ENCODE measurements around the gene IQCN. TPM values are rescaled to one million over a fixed set of nuclear protein-coding genes. Genes with fewer than 3 reads are reported as not detected.
A peak's percentile ranks its signal among the peaks of the same experiment; 100 is the strongest.

Gene IQCN
- polyA plus RNA-seq, 1 donor (not counting 4 experiments of a cell fraction or from before 2014, with no cell fraction given) = not detected

DNA sequence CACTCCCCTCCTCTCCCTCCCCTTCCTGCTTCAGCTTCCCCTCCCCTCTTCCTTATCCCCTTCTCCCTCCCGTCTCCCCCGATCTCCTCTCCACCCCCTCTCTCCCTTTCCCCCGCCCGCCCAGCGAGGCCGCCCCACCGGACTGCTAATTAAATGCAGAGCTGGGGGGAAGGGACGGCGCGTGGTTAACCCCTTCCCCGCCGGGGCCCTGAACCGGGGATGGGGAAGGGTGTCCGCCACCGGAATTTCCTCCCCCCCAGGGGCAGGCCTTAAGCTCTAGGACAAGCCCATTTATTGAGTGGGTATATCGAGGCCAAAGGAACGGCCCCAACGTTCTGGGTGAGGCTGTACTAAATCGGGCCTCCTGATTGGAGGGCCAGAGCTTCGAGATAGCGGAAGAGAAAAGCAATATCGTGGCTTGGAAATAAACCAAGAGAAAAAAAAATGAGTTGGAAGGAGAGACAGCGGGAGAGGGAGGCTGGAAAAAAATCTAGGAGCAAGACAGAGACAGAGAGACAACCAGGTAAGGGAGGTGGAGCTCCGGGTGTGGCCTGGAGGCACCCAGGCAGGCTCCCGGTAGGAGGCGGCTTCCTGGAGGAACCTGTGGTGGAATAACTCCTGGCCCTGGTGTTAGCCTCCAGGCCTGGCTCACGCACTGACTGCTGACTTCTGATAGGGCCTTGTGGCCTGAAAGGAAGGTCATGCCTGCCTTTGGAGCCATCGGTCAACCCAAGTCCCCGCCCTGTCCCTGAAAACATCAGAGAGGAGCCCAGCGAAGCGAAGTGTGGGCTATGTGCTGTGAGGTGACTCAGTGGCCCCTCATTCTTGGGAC is 18.8 kb upstream of the IQCN start:
- no peak overlapping the region for H3K27ac ChIP-seq (ENCODE audit: control insufficient read depth, insufficient read depth, low read length)
- peak overlapping the region; percentile 38 to 60 (median 51) for H3K4me3 ChIP-seq (ENCODE audit: control insufficient read depth in 2 of 3, extremely low read depth in 1 of 3, insufficient read depth in 2 of 3, low read depth in 1 of 3, low read length in 3 of 3)
- no peak overlapping the region for H3K9ac ChIP-seq (ENCODE audit: control insufficient read depth, extremely low read depth, insufficient read depth, low read length)
- dilution Hi-C loops (cut with MboI; ENCODE audit: extremely low pct_ligation_motif_present, low sequenced_read_pairs) = no loop called here
- no peaks in the 10 kb centered on the region for H3K9me3 ChIP-seq (ENCODE audit: control insufficient read depth, low read depth, low read length)
- H3K4me2 ChIP-seq (ENCODE audit: control insufficient read depth, extremely low read depth, insufficient read depth, low read depth, low read length) = peak overlapping the region; percentile 74
- peaks cover 16% of the 10 kb centered on the region for H3K4me1 ChIP-seq (ENCODE audit: control insufficient read depth, extremely low read depth, insufficient read depth, low read length)
- no peaks in the 10 kb centered on the region for H4K20me1 ChIP-seq (ENCODE audit: control insufficient read depth, extremely low read depth, insufficient read depth, low read length)
- FAIRE-seq = no peak
- H3K79me2 ChIP-seq (ENCODE audit: control insufficient read depth, insufficient read depth, low read length) = no peaks in the 10 kb centered on the region
- H3K9me1 ChIP-seq (ENCODE audit: control insufficient read depth, extremely low read depth, insufficient read depth, low read length) = no peaks in the 10 kb centered on the region
- H3K27me3 ChIP-seq (ENCODE audit: control insufficient read depth, extremely low read depth, insufficient read depth, low read length) = no peaks in the 10 kb centered on the region
- no peaks in the 10 kb centered on the region for H3K36me3 ChIP-seq (ENCODE audit: control insufficient read depth in 2 of 2, extremely low read depth in 1 of 2, insufficient read depth in 2 of 2, low read length in 2 of 2)
- TF ChIP-seq EZH2 (IDR thresholded peaks at IDR 0.05; ENCODE audit: low read length) = no peak
- TF ChIP-seq, protein P1, sequence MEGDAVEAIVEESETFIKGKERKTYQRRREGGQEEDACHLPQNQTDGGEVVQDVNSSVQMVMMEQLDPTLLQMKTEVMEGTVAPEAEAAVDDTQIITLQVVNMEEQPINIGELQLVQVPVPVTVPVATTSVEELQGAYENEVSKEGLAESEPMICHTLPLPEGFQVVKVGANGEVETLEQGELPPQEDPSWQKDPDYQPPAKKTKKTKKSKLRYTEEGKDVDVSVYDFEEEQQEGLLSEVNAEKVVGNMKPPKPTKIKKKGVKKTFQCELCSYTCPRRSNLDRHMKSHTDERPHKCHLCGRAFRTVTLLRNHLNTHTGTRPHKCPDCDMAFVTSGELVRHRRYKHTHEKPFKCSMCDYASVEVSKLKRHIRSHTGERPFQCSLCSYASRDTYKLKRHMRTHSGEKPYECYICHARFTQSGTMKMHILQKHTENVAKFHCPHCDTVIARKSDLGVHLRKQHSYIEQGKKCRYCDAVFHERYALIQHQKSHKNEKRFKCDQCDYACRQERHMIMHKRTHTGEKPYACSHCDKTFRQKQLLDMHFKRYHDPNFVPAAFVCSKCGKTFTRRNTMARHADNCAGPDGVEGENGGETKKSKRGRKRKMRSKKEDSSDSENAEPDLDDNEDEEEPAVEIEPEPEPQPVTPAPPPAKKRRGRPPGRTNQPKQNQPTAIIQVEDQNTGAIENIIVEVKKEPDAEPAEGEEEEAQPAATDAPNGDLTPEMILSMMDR (optimal IDR thresholded peaks at IDR 0.05 in 1 of 3, IDR thresholded peaks at IDR 0.05 in 1 of 3, conservative IDR thresholded peaks at IDR 0.05 in 1 of 3; ENCODE audit: extremely low read depth in 1 of 3, insufficient read depth in 2 of 3, low read length in 3 of 3) = no peak
- DNase-seq (ENCODE audit: low read depth, low spot score) = no peak
- no peak overlapping the region for H2AFZ ChIP-seq (ENCODE audit: control insufficient read depth, low read length)

DNA sequence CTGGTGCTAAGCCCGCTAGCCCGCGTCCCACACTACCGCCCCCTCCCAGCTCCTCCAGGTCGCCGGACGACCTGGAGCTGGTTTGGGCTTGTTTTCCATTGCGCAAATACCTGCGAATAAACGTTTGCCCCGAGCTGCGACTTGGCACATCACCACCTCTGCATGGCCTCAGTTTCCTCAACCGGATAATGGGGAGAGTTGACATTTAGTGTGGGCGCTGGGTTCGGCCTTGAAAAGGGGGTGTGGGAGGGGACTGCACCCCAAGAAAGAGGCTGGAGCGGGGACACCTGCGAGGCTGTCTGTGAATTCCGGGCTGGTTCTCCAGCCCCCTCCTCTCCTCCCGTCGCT is 18.2 kb upstream of the IQCN start:
- TF ChIP-seq EZH2 (IDR thresholded peaks at IDR 0.05; ENCODE audit: low read length) = no peak
- TF ChIP-seq, protein P1 (optimal IDR thresholded peaks at IDR 0.05 in 1 of 3, IDR thresholded peaks at IDR 0.05 in 1 of 3, conservative IDR thresholded peaks at IDR 0.05 in 1 of 3; ENCODE audit: extremely low read depth in 1 of 3, insufficient read depth in 2 of 3, low read length in 3 of 3) = no peak
- DNase-seq (ENCODE audit: low read depth, low spot score) = no peak
- Histone ChIP-seq H3K79me2 (ENCODE audit: control insufficient read depth, insufficient read depth, low read length) (no peaks in the 10 kb centered on the region), H3K4me1 (ENCODE audit: control insufficient read depth, extremely low read depth, insufficient read depth, low read length) (peaks cover 16% of the 10 kb centered on the region), H3K36me3 (ENCODE audit: control insufficient read depth in 2 of 2, extremely low read depth in 1 of 2, insufficient read depth in 2 of 2, low read length in 2 of 2) (no peaks in the 10 kb centered on the region), H3K9me1 (ENCODE audit: control insufficient read depth, extremely low read depth, insufficient read depth, low read length) (no peaks in the 10 kb centered on the region), H3K4me3 (ENCODE audit: control insufficient read depth in 2 of 3, extremely low read depth in 1 of 3, insufficient read depth in 2 of 3, low read depth in 1 of 3, low read length in 3 of 3) (peak overlapping the region; percentile 38 to 60 (median 51)), H3K9me3 (ENCODE audit: control insufficient read depth, low read depth, low read length) (no peaks in the 10 kb centered on the region), H4K20me1 (ENCODE audit: control insufficient read depth, extremely low read depth, insufficient read depth, low read length) (no peaks in the 10 kb centered on the region), H3K27me3 (ENCODE audit: control insufficient read depth, extremely low read depth, insufficient read depth, low read length) (no peaks in the 10 kb centered on the region), H3K9ac (ENCODE audit: control insufficient read depth, extremely low read depth, insufficient read depth, low read length) (peak overlapping the region; percentile 76), H3K4me2 (ENCODE audit: control insufficient read depth, extremely low read depth, insufficient read depth, low read depth, low read length) (peak overlapping the region; percentile 74), H2AFZ (ENCODE audit: control insufficient read depth, low read length) (peak overlapping the region; percentile 36), H3K27ac (ENCODE audit: control insufficient read depth, insufficient read depth, low read length) (peak overlapping the region; percentile 20)
- no peak for FAIRE-seq
- dilution Hi-C loops (cut with MboI; ENCODE audit: extremely low pct_ligation_motif_present, low sequenced_read_pairs) = no loop called here
